HG02610 (cell line): Measurements from ENCODE around the gene INSL3.
"Not testable (repeated sequence)": the region's sequence is repeated elsewhere in the genome, so short reads cannot be mapped to it uniquely, and the experiment has no call there.

Source experiments
- ATAC-seq: cut with Tn5 transposase; IDR thresholded peaks from one replicate; pipeline ENCODE4 v1.9.1; 2021; ENCODE audit warnings: mild to moderate bottlenecking, moderate library complexity; ENCODE audit not compliant: unreplicated experiment

The INSL3 gene

GRCh38 chr19:17790059-17790780, 31.1 kb downstream of the INSL3 start:
- ATAC-seq: no peak

- no peak for ATAC-seq
These were observed 32.7 kb downstream of the INSL3 start for GRCh38 chr19:17788632-17789031.

- ATAC-seq: no peak
These were observed 33.9 kb downstream of the INSL3 start for GRCh38 chr19:17787274-17787913.

GRCh38 chr19:17784201-17785008, 36.9 kb downstream of the INSL3 start:
- ATAC-seq: no peak

GRCh38 chr19:17783721-17784120, 37.6 kb downstream of the INSL3 start:
- not testable (repeated sequence) for ATAC-seq

- ATAC-seq: no peak
These were observed 40.5 kb downstream of the INSL3 start for GRCh38 chr19:17780781-17781180.

- ATAC-seq: no peak
These were observed 42.1 kb downstream of the INSL3 start for GRCh38 chr19:17778968-17779929.

DNA sequence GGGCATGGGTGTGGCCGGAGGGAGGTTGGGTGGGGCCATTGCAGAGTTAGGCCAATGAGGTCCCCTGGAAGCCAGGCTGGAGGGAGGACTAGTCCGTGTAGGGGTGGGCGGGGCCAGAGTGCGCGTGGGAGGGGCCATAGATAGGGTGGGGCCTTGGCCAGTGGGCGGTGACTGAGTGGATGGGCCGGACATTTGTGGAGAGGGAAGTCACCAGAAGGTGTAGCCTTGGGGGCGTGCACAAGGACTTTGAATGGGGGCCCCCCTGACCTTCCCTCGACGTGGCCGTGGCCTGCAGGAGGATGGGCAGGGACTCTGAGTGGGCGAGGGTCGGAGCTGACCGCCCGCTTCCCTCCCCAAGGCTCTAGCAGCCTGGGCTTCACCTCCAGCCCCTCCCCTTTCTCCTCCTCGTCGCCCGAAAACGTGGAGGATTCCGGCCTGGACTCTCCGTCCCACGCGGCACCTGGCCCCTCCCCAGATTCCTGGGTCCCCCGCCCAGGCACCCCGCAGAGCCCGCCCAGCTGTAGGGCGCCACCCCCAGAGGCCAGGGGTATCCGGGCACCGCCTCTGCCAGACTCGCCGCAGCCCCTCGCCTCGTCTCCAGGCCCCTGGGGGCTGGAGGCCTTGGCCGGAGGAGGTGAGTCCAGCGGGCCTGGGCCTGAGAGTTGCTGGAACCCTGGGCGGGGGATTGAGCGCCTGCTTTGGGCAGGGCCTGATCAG, 42.9 kb downstream of the INSL3 start:
- no peak for ATAC-seq

DNA sequence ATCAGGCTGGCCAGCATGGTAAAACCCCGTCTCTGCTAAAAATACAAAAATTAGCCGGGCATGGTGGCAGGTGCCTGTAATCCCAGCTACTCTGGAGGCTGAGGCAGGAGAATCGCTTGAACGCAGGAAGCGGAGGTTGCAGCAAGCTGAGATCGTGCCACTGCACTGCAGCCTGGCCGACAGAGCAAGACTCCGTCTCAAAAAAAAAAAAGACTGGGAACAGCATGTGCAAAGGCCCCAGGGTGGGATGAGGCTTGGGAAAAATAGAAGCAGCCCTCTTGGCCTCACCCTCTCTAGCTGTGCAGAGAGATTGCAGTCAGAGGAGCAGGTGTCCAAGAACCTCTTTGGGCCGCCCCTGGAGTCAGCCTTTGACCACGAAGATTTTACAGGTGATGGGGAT, 43.5 kb downstream of the INSL3 start:
- not testable (repeated sequence) for ATAC-seq

GRCh38 chr19:17775991-17776803, 45.1 kb downstream of the INSL3 start:
- ATAC-seq: peak; percentile 78

GRCh38 chr19:17775245-17775927, 45.9 kb downstream of the INSL3 start:
- no peak for ATAC-seq

DNA sequence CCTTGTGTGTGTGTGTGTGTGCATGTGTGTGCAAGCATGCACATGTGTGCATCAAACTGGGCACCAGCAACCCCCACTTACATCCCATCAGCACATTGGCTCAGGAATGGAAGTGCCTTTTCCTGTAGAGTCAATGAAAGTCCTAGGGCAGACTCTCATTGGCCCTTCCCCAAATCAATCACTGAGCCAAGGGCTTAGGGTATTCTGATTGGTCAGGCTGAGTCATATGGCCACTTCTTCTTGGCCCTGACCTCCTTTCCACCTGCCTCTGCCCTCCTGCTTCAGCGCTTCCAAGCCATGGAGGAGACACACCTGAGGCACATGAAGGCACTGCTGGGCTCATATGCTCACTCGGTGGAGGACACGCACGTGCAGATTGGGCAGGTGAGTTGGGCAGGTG, 49.1 kb downstream of the INSL3 start:
- no peak for ATAC-seq

DNA sequence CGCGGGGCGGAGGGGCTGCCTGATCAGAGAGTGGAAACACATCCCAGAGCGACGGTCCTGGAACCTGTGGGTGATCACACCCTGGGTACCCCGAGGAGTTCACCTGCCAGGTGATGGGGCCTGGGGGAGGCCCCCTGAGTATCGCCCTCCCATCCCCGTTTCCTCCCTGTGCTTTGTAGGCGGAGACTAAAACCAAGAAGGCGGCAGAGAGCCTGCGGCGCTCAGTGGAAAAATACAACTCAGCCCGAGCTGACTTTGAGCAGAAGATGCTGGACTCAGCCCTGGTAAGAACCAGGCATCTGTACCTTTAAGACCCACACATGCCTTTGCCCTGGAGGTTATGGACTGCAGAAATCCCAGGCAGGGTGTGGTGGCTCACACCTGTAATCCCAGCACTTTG, 50.7 kb downstream of the INSL3 start:
- no peak for ATAC-seq

- ATAC-seq: no peak
These were observed 53.8 kb downstream of the INSL3 start for GRCh38 chr19:17767559-17767958.

GRCh38 chr19:17766543-17767131, 54.7 kb downstream of the INSL3 start:
- ATAC-seq: no peak
